ENCODE data around the gene ZNF532. TPM values are rescaled to one million over a fixed set of nuclear protein-coding genes. Genes with fewer than 3 reads are reported as not detected.

The ZNF532 gene
- total and polyA plus RNA-seq, 8 donors: 56.2 to 153 (median 142) TPM

DNA sequence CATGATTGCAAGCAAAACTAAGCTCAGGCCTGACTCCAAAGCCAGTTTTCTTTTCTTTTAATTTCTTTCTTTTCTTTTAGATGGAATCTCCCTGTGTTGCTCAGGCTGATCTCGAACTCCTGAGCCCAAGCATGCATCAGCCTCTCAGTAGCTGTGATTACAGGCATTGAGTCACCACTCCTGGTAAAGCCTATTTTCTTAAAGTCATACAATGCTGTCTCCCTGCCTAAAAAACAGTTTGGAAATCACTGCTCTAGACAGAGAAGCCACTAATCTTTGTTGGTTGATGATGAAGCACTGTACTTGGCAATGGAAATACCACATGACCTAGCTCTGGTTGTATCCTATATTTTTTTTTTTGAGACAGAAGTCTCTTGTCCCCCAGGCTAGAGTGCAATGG, 33.1 kb upstream of the ZNF532 start:
- intact Hi-C loops (cut with DNase I): no loop called here
- Histone ChIP-seq H3K36me3 (no peaks in the 10 kb centered on the region), H3K4me1 (no peaks in the 10 kb centered on the region), H3K27ac (no peak overlapping the region), H3K27me3 (no peaks in the 10 kb centered on the region), H3K9me3 (no peaks in the 10 kb centered on the region), H3K4me3 (no peak overlapping the region)
- TF ChIP-seq, protein P1, sequence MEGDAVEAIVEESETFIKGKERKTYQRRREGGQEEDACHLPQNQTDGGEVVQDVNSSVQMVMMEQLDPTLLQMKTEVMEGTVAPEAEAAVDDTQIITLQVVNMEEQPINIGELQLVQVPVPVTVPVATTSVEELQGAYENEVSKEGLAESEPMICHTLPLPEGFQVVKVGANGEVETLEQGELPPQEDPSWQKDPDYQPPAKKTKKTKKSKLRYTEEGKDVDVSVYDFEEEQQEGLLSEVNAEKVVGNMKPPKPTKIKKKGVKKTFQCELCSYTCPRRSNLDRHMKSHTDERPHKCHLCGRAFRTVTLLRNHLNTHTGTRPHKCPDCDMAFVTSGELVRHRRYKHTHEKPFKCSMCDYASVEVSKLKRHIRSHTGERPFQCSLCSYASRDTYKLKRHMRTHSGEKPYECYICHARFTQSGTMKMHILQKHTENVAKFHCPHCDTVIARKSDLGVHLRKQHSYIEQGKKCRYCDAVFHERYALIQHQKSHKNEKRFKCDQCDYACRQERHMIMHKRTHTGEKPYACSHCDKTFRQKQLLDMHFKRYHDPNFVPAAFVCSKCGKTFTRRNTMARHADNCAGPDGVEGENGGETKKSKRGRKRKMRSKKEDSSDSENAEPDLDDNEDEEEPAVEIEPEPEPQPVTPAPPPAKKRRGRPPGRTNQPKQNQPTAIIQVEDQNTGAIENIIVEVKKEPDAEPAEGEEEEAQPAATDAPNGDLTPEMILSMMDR (IDR thresholded peaks at IDR 0.05): no peak
- ATAC-seq (no peak), DNase-seq (no peak)

DNA sequence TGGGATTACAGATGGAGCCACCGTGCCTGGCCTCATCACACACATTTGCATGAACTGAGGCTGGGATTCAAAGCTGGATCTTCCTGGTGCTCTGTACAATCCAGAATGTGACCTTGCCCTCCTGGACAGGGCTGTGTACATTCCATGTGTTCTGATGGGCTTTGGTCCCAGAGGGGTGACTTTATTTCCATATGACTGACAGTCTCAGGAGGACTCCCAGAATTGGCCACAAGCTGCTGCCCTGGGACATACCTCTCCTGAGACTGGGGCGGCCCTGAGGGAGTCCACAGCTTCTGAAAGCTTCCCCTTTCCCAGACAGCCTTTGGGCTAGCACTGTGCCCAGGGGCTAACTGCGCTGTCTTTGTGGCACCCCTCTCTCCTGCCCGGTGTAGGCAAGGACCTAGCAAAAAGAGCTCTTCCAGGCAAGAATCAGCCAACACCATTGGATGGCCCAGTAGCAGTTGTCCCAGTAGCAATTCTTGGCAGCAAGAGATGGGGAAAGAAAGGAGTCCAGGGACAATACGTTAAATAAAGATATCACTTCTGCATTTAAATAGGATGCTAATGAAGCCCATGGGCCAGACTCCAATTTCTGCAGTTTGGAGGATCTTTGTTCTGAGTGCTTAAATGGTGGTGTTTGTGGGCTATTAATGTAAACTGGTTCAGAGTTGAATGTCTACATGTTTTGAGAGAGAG, 26.4 kb upstream of the ZNF532 start:
- H3K27me3 ChIP-seq: no peaks in the 10 kb centered on the region
- no peak overlapping the region for H3K4me3 ChIP-seq
- H3K36me3 ChIP-seq: no peaks in the 10 kb centered on the region
- H3K4me1 ChIP-seq: no peaks in the 10 kb centered on the region
- intact Hi-C loops (cut with DNase I): no loop called here
- DNase-seq (no peak), ATAC-seq (no peak)
- TF ChIP-seq, protein P1 (IDR thresholded peaks at IDR 0.05): no peak
- H3K9me3 ChIP-seq: no peaks in the 10 kb centered on the region
- no peak overlapping the region for H3K27ac ChIP-seq

GRCh38 chr18:58838946-58839345, 25.7 kb upstream of the ZNF532 start:
- TF ChIP-seq, protein P1 (IDR thresholded peaks at IDR 0.05): no peak
- DNase-seq: no peak

GRCh38 chr18:58842978-58843687, 21.5 kb upstream of the ZNF532 start:
- DNase-seq: no peak
- intact Hi-C loops (cut with DNase I): no loop called here
- no peak for ATAC-seq

More at GRCh38 chr18:58838946-58839345, 25.7 kb upstream of the ZNF532 start:
- intact Hi-C loops (cut with DNase I): no loop called here
- Histone ChIP-seq H3K27me3 (no peaks in the 10 kb centered on the region), H3K36me3 (no peaks in the 10 kb centered on the region), H3K27ac (no peak overlapping the region), H3K4me3 (no peak overlapping the region), H3K9me3 (no peaks in the 10 kb centered on the region), H3K4me1 (no peaks in the 10 kb centered on the region)
- ATAC-seq: no peak

DNA sequence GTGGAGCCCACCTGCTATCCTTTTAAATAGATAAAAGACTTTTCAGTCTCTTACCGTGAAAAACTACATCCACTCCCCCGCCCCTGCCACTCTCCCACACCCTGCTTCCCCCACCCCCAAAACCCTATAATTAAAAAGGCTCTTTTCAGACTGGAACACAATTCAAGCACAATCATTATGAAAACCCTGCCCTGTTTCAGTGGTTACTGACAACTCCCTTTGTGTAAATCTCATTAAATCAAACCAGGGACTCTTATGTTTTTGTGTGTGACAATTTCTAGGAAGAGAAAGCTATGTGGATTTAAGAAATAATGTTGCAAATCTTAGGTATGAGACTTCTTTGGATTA, 21.0 kb upstream of the ZNF532 start:
- Histone ChIP-seq H3K9me3 (no peaks in the 10 kb centered on the region), H3K4me3 (no peak overlapping the region), H3K27ac (no peak overlapping the region), H3K27me3 (peaks cover 0 to 10% of the 10 kb centered on the region in 2 donors), H3K4me1 (no peaks in the 10 kb centered on the region), H3K36me3 (no peaks in the 10 kb centered on the region)
- TF ChIP-seq, protein P1 (IDR thresholded peaks at IDR 0.05): no peak
- intact Hi-C loops (cut with DNase I): no loop called here
- DNase-seq (no peak), ATAC-seq (no peak)

More at GRCh38 chr18:58842978-58843687, 21.5 kb upstream of the ZNF532 start:
- no peaks in the 10 kb centered on the region for H3K4me1 ChIP-seq
- H3K27ac ChIP-seq: no peak overlapping the region
- H3K9me3 ChIP-seq: no peaks in the 10 kb centered on the region
- TF ChIP-seq, protein P1 (IDR thresholded peaks at IDR 0.05): no peak
- H3K4me3 ChIP-seq: no peak overlapping the region
- peaks cover 0 to 10% of the 10 kb centered on the region in 2 donors for H3K27me3 ChIP-seq
- H3K36me3 ChIP-seq: no peaks in the 10 kb centered on the region

Data from left lung (tissue), 10 donors.